HepG2 (cell line): ENCODE data around the gene HSPA5. TPM values are rescaled to one million over a fixed set of nuclear protein-coding genes. Genes with fewer than 3 reads are reported as not detected.

Experiments used
- AGO2 ChIP-seq: fragments of 200-400 bp; formaldehyde crosslinking; optimal IDR thresholded peaks from 2 replicates; pipeline ENCODE3; 2017; ENCODE audit warnings: mild to moderate bottlenecking, low read depth, low read length, moderate library complexity
- DPF2 ChIP-seq: sonication (generic); formaldehyde crosslinking; IDR thresholded peaks from 2 replicates; pipeline ENCODE4 v1.4.0; 2020; ENCODE audit warnings: mild to moderate bottlenecking, low read depth, missing genetic modification reagents, borderline replicate concordance
- GTF3A ChIP-seq: sonication (generic); formaldehyde crosslinking; conservative IDR thresholded peaks from 2 replicates; pipeline ENCODE4 v1.4.0; 2020; ENCODE audit warnings: mild to moderate bottlenecking, missing genetic modification reagents
- HNF4G ChIP-seq, 2 experiments: sonication (generic) in 1 of 2; formaldehyde crosslinking in 1 of 2; IDR thresholded peaks; 2 replicates each; pipeline versions ENCODE4 v1.4.0 to v1.6.1; 2011 to 2020; ENCODE audit warnings: borderline replicate concordance in 2 of 2, low read depth in 2 of 2, mild to moderate bottlenecking in 2 of 2, low read length in 1 of 2, missing genetic modification reagents in 1 of 2, moderate library complexity in 1 of 2
- HNRNPUL1 ChIP-seq: fragments of 200-400 bp; formaldehyde crosslinking; IDR thresholded peaks from 2 replicates; pipeline ENCODE4 v1.6.1; 2017; ENCODE audit warnings: low read depth, mild to moderate bottlenecking, low read length, moderate library complexity
- NFYB ChIP-seq: sonication (generic); formaldehyde crosslinking; IDR thresholded peaks from 2 replicates; pipeline ENCODE4 v1.4.0; 2020; ENCODE audit warnings: missing genetic modification reagents
- RBAK ChIP-seq: sonication (generic); formaldehyde crosslinking; IDR thresholded peaks from 2 replicates; pipeline ENCODE4 v1.5.1; 2020; ENCODE audit warnings: mild to moderate bottlenecking, missing genetic modification reagents
- ZFP36L2 ChIP-seq: sonication (generic); formaldehyde crosslinking; IDR thresholded peaks from 2 replicates; pipeline ENCODE4 v1.4.0; 2020; ENCODE audit warnings: missing genetic modification reagents
- ZKSCAN8 ChIP-seq: IDR thresholded peaks from 2 replicates; pipeline ENCODE4 v1.6.1; 2016; ENCODE audit warnings: borderline replicate concordance, missing genetic modification reagents, missing compliant biosample characterization
- ZNF292 ChIP-seq: sonication (generic); formaldehyde crosslinking; IDR thresholded peaks from 2 replicates; pipeline ENCODE4 v1.8.1; 2022; ENCODE audit warnings: mild to moderate bottlenecking, low read depth, missing genetic modification reagents, borderline replicate concordance
- ZNF432 ChIP-seq: sonication (generic); formaldehyde crosslinking; IDR thresholded peaks from 2 replicates; pipeline ENCODE4 v1.5.0; 2020; ENCODE audit warnings: missing genetic modification reagents, mild to moderate bottlenecking, borderline replicate concordance
- ZNF775 ChIP-seq: sonication (generic); formaldehyde crosslinking; IDR thresholded peaks from 2 replicates; pipeline ENCODE4 v1.4.0; 2020; ENCODE audit warnings: missing genetic modification reagents, mild to moderate bottlenecking, moderate library complexity, borderline replicate concordance
- ZNF781 ChIP-seq: sonication (generic); formaldehyde crosslinking; IDR thresholded peaks from 2 replicates; pipeline ENCODE4 v1.5.1; 2020; ENCODE audit warnings: borderline replicate concordance, mild to moderate bottlenecking, missing genetic modification reagents; ENCODE audit errors: not compliant biosample characterization
- polyA plus RNA-seq, 8 experiments: library from polyadenylated mRNA; depleted of rRNA in 3 of 8; stranded (reverse) in 7 of 8; unstranded in 1 of 8; fragments of >200 nt; fragmentation: Illumina TruSeq in 4 of 8; extraction: Trizol in 4 of 8; gene quantifications; 2 replicates each; pipeline versions ENCODE4 v1.2.1 to v1.2.3, GENCODE V29; 2011 to 2016; ENCODE audit warnings: low read depth in 4 of 8, missing spikeins in 1 of 8, mixed read lengths in 1 of 8; ENCODE audit not compliant: insufficient read depth in 1 of 8
- total RNA-seq, 5 experiments: library from RNA; depleted of rRNA; stranded (reverse); fragments of >200 nt; fragmentation: Illumina TruSeq; extraction: Trizol; gene quantifications; 2 replicates each; pipeline ENCODE4 v1.2.3, GENCODE V29; 2016; ENCODE audit warnings: low read depth in 1 of 5
- TF ChIP-seq, protein P1 (sequence below): sonication (generic); formaldehyde crosslinking; IDR thresholded peaks from 2 replicates; pipeline ENCODE4 v1.4.0; 2020; ENCODE audit warnings: mild to moderate bottlenecking, missing genetic modification reagents
- TF ChIP-seq, protein P2 (sequence below): sonication (generic); formaldehyde crosslinking; IDR thresholded peaks from 2 replicates; pipeline ENCODE4 v1.4.0; 2020; ENCODE audit warnings: missing genetic modification reagents
- TF ChIP-seq, protein P3 (sequence below): sonication (generic); formaldehyde crosslinking; conservative IDR thresholded peaks from 2 replicates; pipeline ENCODE4 v1.8.0; 2022; ENCODE audit warnings: mild to moderate bottlenecking, moderate library complexity, missing genetic modification reagents
- TF ChIP-seq, protein P4 (sequence below): sonication (generic); formaldehyde crosslinking; IDR thresholded peaks from 2 replicates; pipeline ENCODE4 v1.8.1; 2023; ENCODE audit warnings: missing genetic modification reagents, mild to moderate bottlenecking, borderline replicate concordance

HSPA5 gene
- total and polyA plus RNA-seq, 2 of the 13 experiments (the other 11 are each of a cell fraction or from before 2014, with no cell fraction given), result 201 to 206 TPM

DNA sequence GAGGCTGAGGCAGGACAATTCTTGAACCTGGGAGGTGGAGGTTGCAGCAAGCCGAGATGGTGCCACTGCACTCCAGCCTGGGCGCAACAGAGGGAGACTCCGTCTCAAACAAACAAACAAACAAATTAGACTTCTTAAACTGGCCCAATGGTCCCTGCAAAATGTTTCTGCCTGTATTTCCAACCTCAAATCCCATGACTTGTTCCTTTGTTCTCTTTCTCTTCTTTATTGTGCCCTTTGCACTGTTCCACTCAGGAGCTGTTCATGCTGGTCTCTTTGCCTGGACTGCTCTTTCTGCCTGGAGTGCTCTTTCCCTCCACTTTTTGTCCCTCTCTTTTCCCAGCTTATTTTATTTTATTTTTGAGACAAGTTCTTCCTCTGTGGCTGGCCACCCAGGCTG, 36.7 kb downstream of the HSPA5 start (continued):
- TF ChIP-seq, protein P1, sequence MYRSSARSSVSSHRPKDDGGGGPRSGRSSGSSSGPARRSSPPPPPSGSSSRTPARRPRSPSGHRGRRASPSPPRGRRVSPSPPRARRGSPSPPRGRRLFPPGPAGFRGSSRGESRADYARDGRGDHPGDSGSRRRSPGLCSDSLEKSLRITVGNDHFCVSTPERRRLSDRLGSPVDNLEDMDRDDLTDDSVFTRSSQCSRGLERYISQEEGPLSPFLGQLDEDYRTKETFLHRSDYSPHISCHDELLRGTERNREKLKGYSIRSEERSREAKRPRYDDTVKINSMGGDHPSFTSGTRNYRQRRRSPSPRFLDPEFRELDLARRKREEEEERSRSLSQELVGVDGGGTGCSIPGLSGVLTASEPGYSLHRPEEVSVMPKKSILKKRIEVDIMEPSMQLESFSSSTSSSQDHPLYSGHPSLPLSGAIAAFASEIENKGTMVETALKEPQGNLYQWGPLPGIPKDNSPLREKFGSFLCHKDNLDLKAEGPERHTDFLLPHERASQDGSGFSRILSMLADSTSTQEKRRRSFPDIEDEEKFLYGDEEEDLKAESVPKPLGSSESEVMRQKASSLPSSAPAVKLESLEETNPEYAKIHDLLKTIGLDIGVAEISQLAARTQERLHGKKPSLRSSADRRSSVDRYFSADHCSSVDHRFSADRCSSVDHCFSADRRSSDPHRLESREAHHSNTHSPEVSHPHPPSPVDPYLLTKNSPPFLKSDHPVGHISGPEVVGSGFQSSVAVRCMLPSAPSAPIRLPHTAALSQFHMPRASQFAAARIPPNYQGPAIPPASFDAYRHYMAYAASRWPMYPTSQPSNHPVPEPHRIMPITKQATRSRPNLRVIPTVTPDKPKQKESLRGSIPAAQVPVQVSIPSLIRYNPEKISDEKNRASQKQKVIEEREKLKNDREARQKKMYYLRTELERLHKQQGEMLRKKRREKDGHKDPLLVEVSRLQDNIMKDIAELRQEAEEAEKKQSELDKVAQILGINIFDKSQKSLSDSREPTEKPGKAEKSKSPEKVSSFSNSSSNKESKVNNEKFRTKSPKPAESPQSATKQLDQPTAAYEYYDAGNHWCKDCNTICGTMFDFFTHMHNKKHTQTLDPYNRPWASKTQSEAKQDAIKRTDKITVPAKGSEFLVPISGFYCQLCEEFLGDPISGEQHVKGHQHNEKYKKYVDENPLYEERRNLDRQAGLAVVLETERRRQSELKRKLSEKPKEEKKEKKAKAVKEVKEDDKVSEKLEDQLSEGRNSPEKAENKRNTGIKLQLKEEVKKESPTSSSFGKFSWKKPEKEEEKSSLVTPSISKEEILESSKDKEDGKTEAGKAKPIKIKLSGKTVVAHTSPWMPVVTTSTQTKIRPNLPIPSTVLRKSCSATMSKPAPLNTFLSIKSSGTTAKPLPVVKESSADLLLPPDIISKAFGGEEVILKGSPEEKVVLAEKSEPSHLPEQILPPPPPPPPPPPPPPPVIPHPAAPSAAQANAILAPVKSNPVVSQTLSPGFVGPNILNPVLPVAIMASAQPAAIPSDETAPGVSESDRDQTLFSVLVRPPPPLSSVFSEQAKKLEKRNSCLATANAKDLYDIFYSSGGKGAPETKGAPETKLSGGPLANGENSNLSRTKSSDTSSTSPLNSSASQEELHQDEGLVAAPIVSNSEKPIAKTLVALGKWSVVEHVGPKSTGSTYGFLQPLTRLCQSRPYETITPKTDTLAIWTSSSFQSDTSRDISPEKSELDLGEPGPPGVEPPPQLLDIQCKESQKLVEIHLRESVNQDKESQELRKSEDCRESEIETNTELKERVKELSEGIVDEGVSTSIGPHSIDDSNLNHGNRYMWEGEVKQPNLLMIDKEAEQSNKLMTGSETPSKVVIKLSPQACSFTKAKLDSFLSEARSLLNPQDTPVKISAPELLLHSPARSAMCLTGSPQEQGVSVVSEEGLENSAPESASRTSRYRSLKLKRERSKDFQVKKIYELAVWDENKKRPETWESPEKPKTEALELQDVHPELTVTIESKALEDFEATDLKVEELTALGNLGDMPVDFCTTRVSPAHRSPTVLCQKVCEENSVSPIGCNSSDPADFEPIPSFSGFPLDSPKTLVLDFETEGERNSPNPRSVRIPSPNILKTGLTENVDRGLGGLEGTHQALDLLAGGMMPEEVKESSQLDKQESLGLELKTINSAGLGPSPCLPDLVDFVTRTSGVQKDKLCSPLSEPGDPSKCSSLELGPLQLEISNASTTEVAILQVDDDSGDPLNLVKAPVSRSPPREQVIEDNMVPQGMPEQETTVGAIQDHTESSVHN, result no peak
- TF ChIP-seq, protein P2, sequence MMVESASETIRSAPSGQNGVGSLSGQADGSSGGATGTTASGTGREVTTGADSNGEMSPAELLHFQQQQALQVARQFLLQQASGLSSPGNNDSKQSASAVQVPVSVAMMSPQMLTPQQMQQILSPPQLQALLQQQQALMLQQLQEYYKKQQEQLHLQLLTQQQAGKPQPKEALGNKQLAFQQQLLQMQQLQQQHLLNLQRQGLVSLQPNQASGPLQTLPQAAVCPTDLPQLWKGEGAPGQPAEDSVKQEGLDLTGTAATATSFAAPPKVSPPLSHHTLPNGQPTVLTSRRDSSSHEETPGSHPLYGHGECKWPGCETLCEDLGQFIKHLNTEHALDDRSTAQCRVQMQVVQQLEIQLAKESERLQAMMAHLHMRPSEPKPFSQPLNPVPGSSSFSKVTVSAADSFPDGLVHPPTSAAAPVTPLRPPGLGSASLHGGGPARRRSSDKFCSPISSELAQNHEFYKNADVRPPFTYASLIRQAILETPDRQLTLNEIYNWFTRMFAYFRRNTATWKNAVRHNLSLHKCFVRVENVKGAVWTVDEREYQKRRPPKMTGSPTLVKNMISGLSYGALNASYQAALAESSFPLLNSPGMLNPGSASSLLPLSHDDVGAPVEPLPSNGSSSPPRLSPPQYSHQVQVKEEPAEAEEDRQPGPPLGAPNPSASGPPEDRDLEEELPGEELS (CRISPR knock-in tag), result peak; percentile 71
- TF ChIP-seq, protein P3, sequence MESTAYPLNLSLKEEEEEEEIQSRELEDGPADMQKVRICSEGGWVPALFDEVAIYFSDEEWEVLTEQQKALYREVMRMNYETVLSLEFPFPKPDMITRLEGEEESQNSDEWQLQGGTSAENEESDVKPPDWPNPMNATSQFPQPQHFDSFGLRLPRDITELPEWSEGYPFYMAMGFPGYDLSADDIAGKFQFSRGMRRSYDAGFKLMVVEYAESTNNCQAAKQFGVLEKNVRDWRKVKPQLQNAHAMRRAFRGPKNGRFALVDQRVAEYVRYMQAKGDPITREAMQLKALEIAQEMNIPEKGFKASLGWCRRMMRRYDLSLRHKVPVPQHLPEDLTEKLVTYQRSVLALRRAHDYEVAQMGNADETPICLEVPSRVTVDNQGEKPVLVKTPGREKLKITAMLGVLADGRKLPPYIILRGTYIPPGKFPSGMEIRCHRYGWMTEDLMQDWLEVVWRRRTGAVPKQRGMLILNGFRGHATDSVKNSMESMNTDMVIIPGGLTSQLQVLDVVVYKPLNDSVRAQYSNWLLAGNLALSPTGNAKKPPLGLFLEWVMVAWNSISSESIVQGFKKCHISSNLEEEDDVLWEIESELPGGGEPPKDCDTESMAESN (CRISPR knock-in tag), result no peak
- TF ChIP-seq, protein P4, sequence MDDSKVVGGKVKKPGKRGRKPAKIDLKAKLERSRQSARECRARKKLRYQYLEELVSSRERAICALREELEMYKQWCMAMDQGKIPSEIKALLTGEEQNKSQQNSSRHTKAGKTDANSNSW (CRISPR knock-in tag), result no peak
- TF ChIP-seq ZKSCAN8 (CRISPR knock-in tag), result no peak
- TF ChIP-seq ZFP36L2, result no peak
- no peak for TF ChIP-seq DPF2 (CRISPR knock-in tag)
- TF ChIP-seq RBAK (CRISPR knock-in tag), result no peak
- TF ChIP-seq AGO2, result no peak
- TF ChIP-seq HNRNPUL1, result no peak
- no peak for TF ChIP-seq NFYB (CRISPR knock-in tag)
- no peak for TF ChIP-seq ZNF775 (CRISPR knock-in tag)
- peak; percentile 31; the same call in 1 of the 2 replicates for TF ChIP-seq ZNF292 (CRISPR knock-in tag)
- no peak for TF ChIP-seq ZNF781 (CRISPR knock-in tag)
- peak; percentile 62; the same call in 1 of the 2 replicates for TF ChIP-seq HNF4G (IDR thresholded peaks at IDR 0.05; ENCODE audit: borderline replicate concordance, low read depth, low read length)
- TF ChIP-seq HNF4G (CRISPR knock-in tag; IDR thresholded peaks at IDR 0.05; ENCODE audit: borderline replicate concordance, low read depth), result no peak
- TF ChIP-seq GTF3A (CRISPR knock-in tag), result no peak
- TF ChIP-seq ZNF432 (CRISPR knock-in tag), result no peak
